ENCODE data around the gene NOP10. TPM values are rescaled to one million over a fixed set of nuclear protein-coding genes. Genes with fewer than 3 reads are reported as not detected.

NOP10 gene
- total RNA-seq, 3 donors from 2014 or later (not counting 1 experiment from before 2014, with no cell fraction given), result 56.6 to 69.9 (median 56.7) TPM

GRCh38 chr15:34325368-34325767 lies 17.6 kb downstream of the NOP10 start:
- H3K27ac ChIP-seq (ENCODE audit: low read length), result no peak overlapping the region
- ATAC-seq (no peak), DNase-seq (no peak)
- peaks cover 9% of the 10 kb centered on the region for H3K4me1 ChIP-seq (ENCODE audit: control insufficient read depth, insufficient read depth, low read length)
- no peaks in the 10 kb centered on the region for H3K27me3 ChIP-seq (ENCODE audit: control insufficient read depth, insufficient read depth, low read length)
- H3K36me3 Mint-ChIP-seq, result no peaks in the 10 kb centered on the region
- no peak overlapping the region for H3K4me3 Mint-ChIP-seq
- H3K27me3 Mint-ChIP-seq (ENCODE audit: low read depth in 2 of 2), result no peaks in the 10 kb centered on the region
- no peak overlapping the region for H3K4me3 ChIP-seq (ENCODE audit: low read length)
- no peak overlapping the region for H3K27ac Mint-ChIP-seq
- peaks cover 20% of the 10 kb centered on the region in 2 donors for H3K4me1 Mint-ChIP-seq
- TF ChIP-seq, protein P1, sequence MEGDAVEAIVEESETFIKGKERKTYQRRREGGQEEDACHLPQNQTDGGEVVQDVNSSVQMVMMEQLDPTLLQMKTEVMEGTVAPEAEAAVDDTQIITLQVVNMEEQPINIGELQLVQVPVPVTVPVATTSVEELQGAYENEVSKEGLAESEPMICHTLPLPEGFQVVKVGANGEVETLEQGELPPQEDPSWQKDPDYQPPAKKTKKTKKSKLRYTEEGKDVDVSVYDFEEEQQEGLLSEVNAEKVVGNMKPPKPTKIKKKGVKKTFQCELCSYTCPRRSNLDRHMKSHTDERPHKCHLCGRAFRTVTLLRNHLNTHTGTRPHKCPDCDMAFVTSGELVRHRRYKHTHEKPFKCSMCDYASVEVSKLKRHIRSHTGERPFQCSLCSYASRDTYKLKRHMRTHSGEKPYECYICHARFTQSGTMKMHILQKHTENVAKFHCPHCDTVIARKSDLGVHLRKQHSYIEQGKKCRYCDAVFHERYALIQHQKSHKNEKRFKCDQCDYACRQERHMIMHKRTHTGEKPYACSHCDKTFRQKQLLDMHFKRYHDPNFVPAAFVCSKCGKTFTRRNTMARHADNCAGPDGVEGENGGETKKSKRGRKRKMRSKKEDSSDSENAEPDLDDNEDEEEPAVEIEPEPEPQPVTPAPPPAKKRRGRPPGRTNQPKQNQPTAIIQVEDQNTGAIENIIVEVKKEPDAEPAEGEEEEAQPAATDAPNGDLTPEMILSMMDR (IDR thresholded peaks at IDR 0.05), result no peak
- no peaks in the 10 kb centered on the region for H3K9me3 Mint-ChIP-seq
- H3K9me3 ChIP-seq (ENCODE audit: control insufficient read depth, insufficient read depth, low read length), result no peaks in the 10 kb centered on the region
- H3K36me3 ChIP-seq (ENCODE audit: control insufficient read depth, insufficient read depth, low read length), result no peaks in the 10 kb centered on the region
- intact Hi-C loops (cut with micrococcal nuclease), result no loop called here

DNA sequence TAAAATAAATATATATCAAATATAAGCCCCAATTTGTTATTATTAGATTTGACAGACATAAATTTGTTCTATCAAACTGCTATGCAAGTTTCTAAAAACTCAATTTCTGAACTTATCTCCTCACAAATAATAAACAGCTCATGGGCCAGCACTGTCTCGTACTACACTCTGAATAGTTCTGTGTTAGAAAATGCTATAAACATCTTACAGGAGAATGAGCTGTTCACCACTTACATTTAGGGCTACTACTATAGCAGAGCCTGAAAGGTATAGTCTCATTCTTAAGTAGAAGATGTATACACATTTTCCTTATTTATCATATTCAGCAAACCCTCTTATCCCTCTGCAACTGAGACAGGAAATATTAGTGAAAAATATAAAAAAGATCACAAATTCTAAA lies 18.0 kb downstream of the NOP10 start:
- Mint-ChIP-seq H3K36me3 (no peaks in the 10 kb centered on the region), H3K9me3 (no peaks in the 10 kb centered on the region), H3K4me3 (no peak overlapping the region), H3K4me1 (peaks cover 15% of the 10 kb centered on the region in 2 donors), H3K27me3 (ENCODE audit: low read depth in 2 of 2) (no peaks in the 10 kb centered on the region), H3K27ac (no peak overlapping the region)
- ATAC-seq (no peak), DNase-seq (no peak)
- H3K4me1 ChIP-seq (ENCODE audit: control insufficient read depth, insufficient read depth, low read length), result peaks cover 9% of the 10 kb centered on the region
- no peak overlapping the region for H3K4me3 ChIP-seq (ENCODE audit: low read length)
- no peaks in the 10 kb centered on the region for H3K36me3 ChIP-seq (ENCODE audit: control insufficient read depth, insufficient read depth, low read length)
- intact Hi-C loops (cut with micrococcal nuclease), result no loop called here
- H3K9me3 ChIP-seq (ENCODE audit: control insufficient read depth, insufficient read depth, low read length), result no peaks in the 10 kb centered on the region
- TF ChIP-seq, protein P1 (IDR thresholded peaks at IDR 0.05), result no peak
- H3K27me3 ChIP-seq (ENCODE audit: control insufficient read depth, insufficient read depth, low read length), result no peaks in the 10 kb centered on the region
- no CpG with 5 or more reads among the region's 1 CpG for WGBS (ENCODE audit: insufficient coverage)
- H3K27ac ChIP-seq (ENCODE audit: low read length), result no peak overlapping the region

DNA sequence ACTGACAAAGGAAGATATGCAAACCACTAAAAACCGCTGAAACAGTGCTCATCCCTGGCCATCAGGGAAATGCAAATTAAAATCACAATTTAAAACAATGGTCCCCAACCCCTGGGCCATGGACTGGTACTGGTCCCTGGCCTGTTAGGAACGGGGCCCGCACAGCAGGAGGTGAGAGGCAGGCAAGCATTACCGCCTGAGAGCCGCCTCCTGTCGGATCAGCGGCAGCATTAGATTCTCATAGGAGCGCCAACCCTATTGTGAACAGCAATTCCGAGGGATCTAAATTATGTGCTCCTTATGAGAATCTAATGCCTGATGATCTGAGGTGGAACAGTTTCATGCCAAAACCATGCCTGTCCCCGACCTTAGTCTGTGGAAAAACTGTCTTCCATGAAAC lies 19.7 kb downstream of the NOP10 start:
- ATAC-seq (no peak), DNase-seq (no peak)
- Histone ChIP-seq H3K27me3 (ENCODE audit: control insufficient read depth, insufficient read depth, low read length) (no peaks in the 10 kb centered on the region), H3K9me3 (ENCODE audit: control insufficient read depth, insufficient read depth, low read length) (no peaks in the 10 kb centered on the region), H3K4me1 (ENCODE audit: control insufficient read depth, insufficient read depth, low read length) (peaks cover 17% of the 10 kb centered on the region), H3K27ac (ENCODE audit: low read length) (no peak overlapping the region), H3K36me3 (ENCODE audit: control insufficient read depth, insufficient read depth, low read length) (no peaks in the 10 kb centered on the region), H3K4me3 (ENCODE audit: low read length) (no peak overlapping the region)
- H3K4me1 Mint-ChIP-seq, result peaks cover 16 to 19% of the 10 kb centered on the region in 2 donors
- no peaks in the 10 kb centered on the region for H3K36me3 Mint-ChIP-seq
- WGBS (ENCODE audit: insufficient coverage), result 96% methylated on average over 10 of the region's 10 CpGs
- no peak overlapping the region for H3K4me3 Mint-ChIP-seq
- H3K9me3 Mint-ChIP-seq, result no peaks in the 10 kb centered on the region
- H3K27me3 Mint-ChIP-seq (ENCODE audit: low read depth in 2 of 2), result no peaks in the 10 kb centered on the region
- H3K27ac Mint-ChIP-seq, result no peak overlapping the region
- intact Hi-C loops (cut with micrococcal nuclease), result no loop called here
- TF ChIP-seq, protein P1 (IDR thresholded peaks at IDR 0.05), result no peak

All from natural killer cell (primary cell).